ENCODE data around the gene PTDSS2. TPM values are rescaled to one million over a fixed set of nuclear protein-coding genes. Genes with fewer than 3 reads are reported as not detected.

Gene PTDSS2
- total and polyA plus RNA-seq, 2 of the 13 experiments (the other 11 are each of a cell fraction or from before 2014, with no cell fraction given) = 21.7 to 26.4 TPM

- TF ChIP-seq ZNF44 (CRISPR knock-in tag; IDR thresholded peaks at IDR 0.05) (no peak), NCOA1 (CRISPR knock-in tag; IDR thresholded peaks at IDR 0.05) (peak; percentile 47; the same call in 1 of the 2 replicates), MXD1 (CRISPR knock-in tag; IDR thresholded peaks at IDR 0.05) (no peak; the same call in 1 of the 2 replicates), ZBTB3 (CRISPR knock-in tag; IDR thresholded peaks at IDR 0.05; ENCODE audit: borderline replicate concordance, low read depth) (no peak), MXD4 (CRISPR knock-in tag; IDR thresholded peaks at IDR 0.05) (peak; percentile 75), DPF2 (CRISPR knock-in tag; IDR thresholded peaks at IDR 0.05; ENCODE audit: borderline replicate concordance, low read depth) (no peak), TFDP1 (CRISPR knock-in tag; IDR thresholded peaks at IDR 0.05; ENCODE audit: borderline replicate concordance) (peak; percentile 52; the same call in 1 of the 2 replicates), CREBL2 (CRISPR knock-in tag; IDR thresholded peaks at IDR 0.05; ENCODE audit: borderline replicate concordance) (no peak), ZNF83 (CRISPR knock-in tag; IDR thresholded peaks at IDR 0.05; ENCODE audit: borderline replicate concordance) (no peak), ZNF317 (CRISPR knock-in tag; IDR thresholded peaks at IDR 0.05) (no peak), NCOA5 (CRISPR knock-in tag; IDR thresholded peaks at IDR 0.05) (no peak), NR2F2 (IDR thresholded peaks at IDR 0.05; ENCODE audit: borderline replicate concordance, low read depth) (0 out of 2 replicates have a peak, but pooled peaks have one; percentile 34), JUND (CRISPR knock-in tag; IDR thresholded peaks at IDR 0.05) (no peak), HDAC2 (CRISPR knock-in tag; IDR thresholded peaks at IDR 0.05) (peak; percentile 63; the same call in 1 of the 2 replicates)
- TF ChIP-seq, protein P1, sequence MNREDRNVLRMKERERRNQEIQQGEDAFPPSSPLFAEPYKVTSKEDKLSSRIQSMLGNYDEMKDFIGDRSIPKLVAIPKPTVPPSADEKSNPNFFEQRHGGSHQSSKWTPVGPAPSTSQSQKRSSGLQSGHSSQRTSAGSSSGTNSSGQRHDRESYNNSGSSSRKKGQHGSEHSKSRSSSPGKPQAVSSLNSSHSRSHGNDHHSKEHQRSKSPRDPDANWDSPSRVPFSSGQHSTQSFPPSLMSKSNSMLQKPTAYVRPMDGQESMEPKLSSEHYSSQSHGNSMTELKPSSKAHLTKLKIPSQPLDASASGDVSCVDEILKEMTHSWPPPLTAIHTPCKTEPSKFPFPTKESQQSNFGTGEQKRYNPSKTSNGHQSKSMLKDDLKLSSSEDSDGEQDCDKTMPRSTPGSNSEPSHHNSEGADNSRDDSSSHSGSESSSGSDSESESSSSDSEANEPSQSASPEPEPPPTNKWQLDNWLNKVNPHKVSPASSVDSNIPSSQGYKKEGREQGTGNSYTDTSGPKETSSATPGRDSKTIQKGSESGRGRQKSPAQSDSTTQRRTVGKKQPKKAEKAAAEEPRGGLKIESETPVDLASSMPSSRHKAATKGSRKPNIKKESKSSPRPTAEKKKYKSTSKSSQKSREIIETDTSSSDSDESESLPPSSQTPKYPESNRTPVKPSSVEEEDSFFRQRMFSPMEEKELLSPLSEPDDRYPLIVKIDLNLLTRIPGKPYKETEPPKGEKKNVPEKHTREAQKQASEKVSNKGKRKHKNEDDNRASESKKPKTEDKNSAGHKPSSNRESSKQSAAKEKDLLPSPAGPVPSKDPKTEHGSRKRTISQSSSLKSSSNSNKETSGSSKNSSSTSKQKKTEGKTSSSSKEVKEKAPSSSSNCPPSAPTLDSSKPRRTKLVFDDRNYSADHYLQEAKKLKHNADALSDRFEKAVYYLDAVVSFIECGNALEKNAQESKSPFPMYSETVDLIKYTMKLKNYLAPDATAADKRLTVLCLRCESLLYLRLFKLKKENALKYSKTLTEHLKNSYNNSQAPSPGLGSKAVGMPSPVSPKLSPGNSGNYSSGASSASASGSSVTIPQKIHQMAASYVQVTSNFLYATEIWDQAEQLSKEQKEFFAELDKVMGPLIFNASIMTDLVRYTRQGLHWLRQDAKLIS (CRISPR knock-in tag; IDR thresholded peaks at IDR 0.05) = no peak
- TF ChIP-seq, protein P2, sequence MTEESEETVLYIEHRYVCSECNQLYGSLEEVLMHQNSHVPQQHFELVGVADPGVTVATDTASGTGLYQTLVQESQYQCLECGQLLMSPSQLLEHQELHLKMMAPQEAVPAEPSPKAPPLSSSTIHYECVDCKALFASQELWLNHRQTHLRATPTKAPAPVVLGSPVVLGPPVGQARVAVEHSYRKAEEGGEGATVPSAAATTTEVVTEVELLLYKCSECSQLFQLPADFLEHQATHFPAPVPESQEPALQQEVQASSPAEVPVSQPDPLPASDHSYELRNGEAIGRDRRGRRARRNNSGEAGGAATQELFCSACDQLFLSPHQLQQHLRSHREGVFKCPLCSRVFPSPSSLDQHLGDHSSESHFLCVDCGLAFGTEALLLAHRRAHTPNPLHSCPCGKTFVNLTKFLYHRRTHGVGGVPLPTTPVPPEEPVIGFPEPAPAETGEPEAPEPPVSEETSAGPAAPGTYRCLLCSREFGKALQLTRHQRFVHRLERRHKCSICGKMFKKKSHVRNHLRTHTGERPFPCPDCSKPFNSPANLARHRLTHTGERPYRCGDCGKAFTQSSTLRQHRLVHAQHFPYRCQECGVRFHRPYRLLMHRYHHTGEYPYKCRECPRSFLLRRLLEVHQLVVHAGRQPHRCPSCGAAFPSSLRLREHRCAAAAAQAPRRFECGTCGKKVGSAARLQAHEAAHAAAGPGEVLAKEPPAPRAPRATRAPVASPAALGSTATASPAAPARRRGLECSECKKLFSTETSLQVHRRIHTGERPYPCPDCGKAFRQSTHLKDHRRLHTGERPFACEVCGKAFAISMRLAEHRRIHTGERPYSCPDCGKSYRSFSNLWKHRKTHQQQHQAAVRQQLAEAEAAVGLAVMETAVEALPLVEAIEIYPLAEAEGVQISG (CRISPR knock-in tag; IDR thresholded peaks at IDR 0.05) = peak; percentile 55; the same call in 1 of the 2 replicates
- TF ChIP-seq, protein P3, sequence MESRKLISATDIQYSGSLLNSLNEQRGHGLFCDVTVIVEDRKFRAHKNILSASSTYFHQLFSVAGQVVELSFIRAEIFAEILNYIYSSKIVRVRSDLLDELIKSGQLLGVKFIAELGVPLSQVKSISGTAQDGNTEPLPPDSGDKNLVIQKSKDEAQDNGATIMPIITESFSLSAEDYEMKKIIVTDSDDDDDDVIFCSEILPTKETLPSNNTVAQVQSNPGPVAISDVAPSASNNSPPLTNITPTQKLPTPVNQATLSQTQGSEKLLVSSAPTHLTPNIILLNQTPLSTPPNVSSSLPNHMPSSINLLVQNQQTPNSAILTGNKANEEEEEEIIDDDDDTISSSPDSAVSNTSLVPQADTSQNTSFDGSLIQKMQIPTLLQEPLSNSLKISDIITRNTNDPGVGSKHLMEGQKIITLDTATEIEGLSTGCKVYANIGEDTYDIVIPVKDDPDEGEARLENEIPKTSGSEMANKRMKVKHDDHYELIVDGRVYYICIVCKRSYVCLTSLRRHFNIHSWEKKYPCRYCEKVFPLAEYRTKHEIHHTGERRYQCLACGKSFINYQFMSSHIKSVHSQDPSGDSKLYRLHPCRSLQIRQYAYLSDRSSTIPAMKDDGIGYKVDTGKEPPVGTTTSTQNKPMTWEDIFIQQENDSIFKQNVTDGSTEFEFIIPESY (CRISPR knock-in tag; IDR thresholded peaks at IDR 0.05) = no peak
These were observed 40.2 kb upstream of the PTDSS2 start (continued) for GRCh38 chr11:409600-410483.
